MM.1S (cell line): ENCODE results near the gene CCBE1.

ENCODE experiments used
- DNase-seq: peaks from one replicate; pipeline ENCODE4 v3.0.0-alpha.2; 2015
- H2AFZ ChIP-seq: fragments of 300-600 bp; sonication (generic); 2 replicates; pipeline ENCODE4 v1.6.0; 2016; ENCODE audit warnings: antibody characterized with exemption, low read length
- H3F3A ChIP-seq: fragments of 300-600 bp; sonication (generic); 2 replicates; pipeline ENCODE4 v1.6.1; 2016; ENCODE audit warnings: mild to moderate bottlenecking, antibody characterized with exemption, low read length, moderate library complexity, mixed read lengths; ENCODE audit not compliant: insufficient read depth
- H3K27ac ChIP-seq: fragments of 300-600 bp; sonication (generic); 2 replicates; pipeline ENCODE4 v1.5.1; 2016; ENCODE audit warnings: mild to moderate bottlenecking, low read length
- H3K27me3 ChIP-seq: fragments of 300-600 bp; sonication (generic); replicated peaks from 2 replicates; pipeline ENCODE4 v1.6.0; 2016; ENCODE audit warnings: low read length; ENCODE audit not compliant: insufficient read depth
- H3K36me3 ChIP-seq: fragments of 300-600 bp; sonication (generic); replicated peaks from 2 replicates; pipeline ENCODE4 v1.6.1; 2016; ENCODE audit warnings: mild to moderate bottlenecking, low read length, mixed read lengths; ENCODE audit not compliant: insufficient read depth
- H3K4me1 ChIP-seq: fragments of 300-600 bp; sonication (generic); 2 replicates; pipeline ENCODE4 v1.6.1; 2016; ENCODE audit warnings: low read length, mixed read lengths
- H3K4me2 ChIP-seq: fragments of 300-600 bp; sonication (generic); 2 replicates; pipeline ENCODE4 v1.6.0; 2016; ENCODE audit warnings: low read depth, low read length
- H3K4me3 ChIP-seq: fragments of 300-600 bp; sonication (generic); 2 replicates; pipeline ENCODE4 v1.5.1; 2016; ENCODE audit warnings: low read length, mixed read lengths
- H3K79me2 ChIP-seq: fragments of 300-600 bp; sonication (generic); 2 replicates; pipeline ENCODE4 v1.6.1; 2016; ENCODE audit warnings: mixed run types, low read length, mixed read lengths
- H3K9ac ChIP-seq: fragments of 300-600 bp; sonication (generic); 2 replicates; pipeline ENCODE4 v1.6.1; 2016; ENCODE audit warnings: low read length, mixed read lengths
- H3K9me2 ChIP-seq: fragments of 300-600 bp; sonication (generic); replicated peaks from 2 replicates; pipeline ENCODE4 v1.6.1; 2016; ENCODE audit warnings: mild to moderate bottlenecking, low read length, mixed read lengths; ENCODE audit not compliant: insufficient read depth
- H3K9me3 ChIP-seq: fragments of 300-600 bp; sonication (generic); replicated peaks from 2 replicates; pipeline ENCODE4 v1.6.1; 2016; ENCODE audit warnings: mild to moderate bottlenecking, low read length, mixed read lengths; ENCODE audit not compliant: insufficient read depth
- H4K20me1 ChIP-seq: fragments of 300-600 bp; sonication (generic); 2 replicates; pipeline ENCODE4 v1.6.1; 2016; ENCODE audit warnings: mild to moderate bottlenecking, low read length, moderate library complexity, mixed read lengths; ENCODE audit not compliant: insufficient read depth
- CTCF ChIP-seq: fragments of 300-600 bp; sonication (generic); IDR thresholded peaks from 2 replicates; pipeline ENCODE4 v1.5.1; 2016; ENCODE audit warnings: antibody characterized with exemption, low read length, mixed read lengths
- EZH2 ChIP-seq: fragments of 300-600 bp; sonication (generic); optimal IDR thresholded peaks from 2 replicates; pipeline ENCODE3; 2017; ENCODE audit warnings: low read depth, mild to moderate bottlenecking, antibody characterized with exemption, low read length, mixed read lengths
- EZH2phosphoT487 ChIP-seq: fragments of 300-600 bp; sonication (generic); IDR thresholded peaks from 2 replicates; pipeline ENCODE4 v1.6.1; 2018; ENCODE audit warnings: antibody characterized with exemption, low read length

The CCBE1 gene

GRCh38 chr18:59706499-59706898 lies 9.3 kb upstream of the CCBE1 start:
- H2AFZ ChIP-seq: no peak overlapping the region
- no peak overlapping the region for H3K4me3 ChIP-seq
- H3K9me3 ChIP-seq: no peaks in the 10 kb centered on the region
- H3K9ac ChIP-seq: no peak overlapping the region
- no peaks in the 10 kb centered on the region for H3K36me3 ChIP-seq
- no peaks in the 10 kb centered on the region for H3K27me3 ChIP-seq
- no peaks in the 10 kb centered on the region for H3K79me2 ChIP-seq
- H4K20me1 ChIP-seq: no peaks in the 10 kb centered on the region
- DNase-seq: no peak
- no peak overlapping the region for H3K4me2 ChIP-seq
- no peaks in the 10 kb centered on the region for H3K9me2 ChIP-seq
- no peaks in the 10 kb centered on the region for H3K4me1 ChIP-seq
- TF ChIP-seq EZH2phosphoT487: no peak
- no peak for TF ChIP-seq CTCF
- TF ChIP-seq EZH2: no peak
- no peak overlapping the region for H3K27ac ChIP-seq
- H3F3A ChIP-seq: no peaks in the 10 kb centered on the region

GRCh38 chr18:59705145-59705544 lies 7.9 kb upstream of the CCBE1 start:
- H3K4me3 ChIP-seq: no peak overlapping the region
- H3K4me1 ChIP-seq: no peaks in the 10 kb centered on the region
- no peaks in the 10 kb centered on the region for H3K9me3 ChIP-seq
- no peak overlapping the region for H2AFZ ChIP-seq
- no peaks in the 10 kb centered on the region for H3F3A ChIP-seq
- no peak overlapping the region for H3K4me2 ChIP-seq
- no peak for DNase-seq
- H3K79me2 ChIP-seq: no peaks in the 10 kb centered on the region
- H4K20me1 ChIP-seq: no peaks in the 10 kb centered on the region
- H3K9ac ChIP-seq: no peak overlapping the region
- no peaks in the 10 kb centered on the region for H3K36me3 ChIP-seq
- TF ChIP-seq CTCF: no peak
- TF ChIP-seq EZH2phosphoT487: no peak
- TF ChIP-seq EZH2: no peak
- H3K27me3 ChIP-seq: no peaks in the 10 kb centered on the region
- no peaks in the 10 kb centered on the region for H3K9me2 ChIP-seq
- H3K27ac ChIP-seq: no peak overlapping the region

GRCh38 chr18:59704146-59704545 lies 6.9 kb upstream of the CCBE1 start:
- Histone ChIP-seq H2AFZ (no peak overlapping the region), H3K9me3 (no peaks in the 10 kb centered on the region), H3K9me2 (no peaks in the 10 kb centered on the region), H3K9ac (no peak overlapping the region), H3K27ac (no peak overlapping the region), H3K27me3 (no peaks in the 10 kb centered on the region), H3K4me1 (no peaks in the 10 kb centered on the region), H3K4me2 (no peak overlapping the region), H3K4me3 (no peak overlapping the region), H3F3A (no peaks in the 10 kb centered on the region), H3K36me3 (no peaks in the 10 kb centered on the region), H3K79me2 (no peaks in the 10 kb centered on the region), H4K20me1 (no peaks in the 10 kb centered on the region)
- no peak for TF ChIP-seq EZH2
- TF ChIP-seq CTCF: no peak
- no peak for TF ChIP-seq EZH2phosphoT487
- no peak for DNase-seq
